Progenitor cell of endocrine pancreas (in vitro differentiated cells): ENCODE measurements around the gene CENPP. TPM values are rescaled to one million over a fixed set of nuclear protein-coding genes. Genes with fewer than 3 reads are reported as not detected.

Experiments used
- DNase-seq: peaks from one replicate; pipeline ENCODE4 v3.0.0; 2021; ENCODE audit warnings: low spot score; ENCODE audit not compliant: unreplicated experiment
- H3K27ac Mint-ChIP-seq: 2 replicates; pipeline ENCODE4 v1.8.0; 2021; ENCODE audit warnings: mild to moderate bottlenecking, moderate library complexity, mixed read lengths
- H3K27me3 Mint-ChIP-seq: 2 replicates; pipeline ENCODE4 v1.8.0; 2021; ENCODE audit warnings: mixed read lengths
- H3K36me3 Mint-ChIP-seq: 2 replicates; pipeline ENCODE4 v1.8.0; 2022; ENCODE audit warnings: mixed read lengths; ENCODE audit not compliant: insufficient read depth
- H3K4me1 Mint-ChIP-seq: 2 replicates; pipeline ENCODE4 v1.8.0; 2021; ENCODE audit warnings: low read depth, mixed read lengths
- H3K4me3 Mint-ChIP-seq: 2 replicates; pipeline ENCODE4 v1.8.0; 2021; ENCODE audit warnings: low read depth, mild to moderate bottlenecking, moderate library complexity, mixed read lengths
- H3K9me3 Mint-ChIP-seq: 2 replicates; pipeline ENCODE4 v1.8.0; 2021; ENCODE audit warnings: low read depth, mixed read lengths
- total RNA-seq: library from RNA; stranded (reverse); gene quantifications from 2 replicates; pipeline ENCODE4 v1.2.1, GENCODE V29; 2021
- TF ChIP-seq, protein P1 (sequence below): fragments of 200-600 bp; sonication (generic); IDR thresholded peaks from one replicate; pipeline ENCODE4 v1.5.0; 2021; ENCODE audit warnings: antibody characterized with exemption, mild to moderate bottlenecking; ENCODE audit not compliant: unreplicated experiment

Gene CENPP
- total RNA-seq, 1 donor from 2014 or later = 5.0 TPM

DNA sequence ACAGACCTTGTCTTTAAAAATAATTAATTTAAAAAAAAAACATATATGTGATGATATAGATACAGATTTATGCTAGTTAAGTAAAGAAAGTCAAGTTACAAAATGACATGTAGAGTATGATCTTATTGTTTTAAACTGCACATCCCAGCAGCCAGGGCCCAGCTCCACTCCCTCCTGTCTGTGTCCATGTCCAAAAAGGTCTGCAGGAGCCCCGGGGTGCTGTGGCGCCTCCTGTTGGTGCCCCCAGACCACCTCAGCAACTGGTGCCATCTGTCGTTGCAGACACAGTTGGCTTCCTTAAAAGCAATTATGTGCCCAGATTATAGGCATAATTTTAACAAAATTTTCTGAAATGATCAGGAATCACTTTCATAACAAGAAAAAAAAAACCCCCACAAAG, 310.9 kb downstream of the CENPP start:
- no peak overlapping the region for H3K27ac Mint-ChIP-seq
- no peak overlapping the region for H3K4me3 Mint-ChIP-seq
- no peak for DNase-seq
- TF ChIP-seq, protein P1, sequence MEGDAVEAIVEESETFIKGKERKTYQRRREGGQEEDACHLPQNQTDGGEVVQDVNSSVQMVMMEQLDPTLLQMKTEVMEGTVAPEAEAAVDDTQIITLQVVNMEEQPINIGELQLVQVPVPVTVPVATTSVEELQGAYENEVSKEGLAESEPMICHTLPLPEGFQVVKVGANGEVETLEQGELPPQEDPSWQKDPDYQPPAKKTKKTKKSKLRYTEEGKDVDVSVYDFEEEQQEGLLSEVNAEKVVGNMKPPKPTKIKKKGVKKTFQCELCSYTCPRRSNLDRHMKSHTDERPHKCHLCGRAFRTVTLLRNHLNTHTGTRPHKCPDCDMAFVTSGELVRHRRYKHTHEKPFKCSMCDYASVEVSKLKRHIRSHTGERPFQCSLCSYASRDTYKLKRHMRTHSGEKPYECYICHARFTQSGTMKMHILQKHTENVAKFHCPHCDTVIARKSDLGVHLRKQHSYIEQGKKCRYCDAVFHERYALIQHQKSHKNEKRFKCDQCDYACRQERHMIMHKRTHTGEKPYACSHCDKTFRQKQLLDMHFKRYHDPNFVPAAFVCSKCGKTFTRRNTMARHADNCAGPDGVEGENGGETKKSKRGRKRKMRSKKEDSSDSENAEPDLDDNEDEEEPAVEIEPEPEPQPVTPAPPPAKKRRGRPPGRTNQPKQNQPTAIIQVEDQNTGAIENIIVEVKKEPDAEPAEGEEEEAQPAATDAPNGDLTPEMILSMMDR = no peak
- no peaks in the 10 kb centered on the region for H3K9me3 Mint-ChIP-seq
- peaks cover 13% of the 10 kb centered on the region for H3K36me3 Mint-ChIP-seq
- H3K4me1 Mint-ChIP-seq = no peaks in the 10 kb centered on the region
- no peaks in the 10 kb centered on the region for H3K27me3 Mint-ChIP-seq

DNA sequence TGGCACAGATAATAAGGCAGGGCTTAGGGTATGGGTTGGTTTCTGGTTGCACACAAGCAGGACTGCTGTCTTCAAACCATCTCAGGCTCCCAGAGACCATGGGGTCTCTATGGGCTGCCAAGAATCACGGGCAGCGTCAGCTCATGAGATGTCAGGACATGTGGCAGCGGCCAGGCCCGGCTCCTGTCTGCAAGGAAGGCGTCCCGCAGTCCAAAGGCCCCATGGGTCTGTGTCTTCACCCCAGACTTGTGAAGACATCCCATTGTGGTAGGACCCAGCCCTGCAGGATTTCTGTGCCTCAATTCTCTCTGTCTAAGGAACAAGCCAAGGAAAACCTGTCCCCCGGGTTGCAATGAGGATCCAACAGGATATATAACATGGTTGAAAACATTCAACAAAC, 311.6 kb downstream of the CENPP start:
- no peaks in the 10 kb centered on the region for H3K27me3 Mint-ChIP-seq
- no peak for DNase-seq
- H3K4me1 Mint-ChIP-seq = no peaks in the 10 kb centered on the region

DNA sequence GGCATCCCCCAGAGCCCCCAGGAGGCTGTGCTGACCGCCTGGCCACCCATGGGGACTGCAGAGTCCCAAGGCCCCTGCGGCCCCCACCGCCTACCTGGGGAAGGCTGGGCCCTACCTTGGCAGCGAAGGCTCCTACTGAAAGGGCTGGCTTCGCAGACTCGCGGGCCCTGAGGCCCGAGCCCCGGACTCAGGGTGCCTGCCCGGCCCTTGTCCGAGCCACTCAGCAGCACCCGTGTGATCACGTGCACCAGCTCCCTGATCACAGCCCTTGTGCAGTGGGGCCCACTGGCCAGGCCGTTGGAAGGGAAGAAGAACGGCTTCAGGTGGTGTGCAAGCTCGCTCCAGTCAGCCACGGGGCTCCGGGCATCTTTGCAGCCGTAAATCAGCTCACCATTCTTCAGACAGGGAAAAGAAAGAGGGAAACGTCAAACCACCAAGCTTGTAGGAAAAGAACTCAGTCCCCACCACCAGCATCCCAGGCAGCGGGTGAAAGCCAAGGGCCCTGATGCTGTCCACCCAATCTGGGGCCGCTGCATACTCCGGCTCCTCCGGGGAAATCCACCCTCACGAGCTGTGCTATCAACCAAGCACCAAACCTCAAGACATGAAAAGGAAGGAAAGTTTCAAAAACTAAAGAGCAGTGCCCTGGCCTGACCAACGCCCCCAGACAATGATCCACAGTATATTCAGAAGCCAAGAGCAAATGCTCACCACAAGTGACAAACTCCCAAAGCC, 312.3 kb downstream of the CENPP start:
- Mint-ChIP-seq H3K4me1 (no peaks in the 10 kb centered on the region), H3K27me3 (no peaks in the 10 kb centered on the region), H3K27ac (no peak overlapping the region), H3K4me3 (no peak overlapping the region), H3K36me3 (peaks cover 10% of the 10 kb centered on the region), H3K9me3 (no peaks in the 10 kb centered on the region)
- TF ChIP-seq, protein P1 = no peak
- no peak for DNase-seq

More for the DNA sequence above, 311.6 kb downstream of the CENPP start:
- Mint-ChIP-seq H3K9me3 (no peaks in the 10 kb centered on the region), H3K27ac (no peak overlapping the region), H3K36me3 (peaks cover 10% of the 10 kb centered on the region), H3K4me3 (no peak overlapping the region)
- TF ChIP-seq, protein P1 = no peak

DNA sequence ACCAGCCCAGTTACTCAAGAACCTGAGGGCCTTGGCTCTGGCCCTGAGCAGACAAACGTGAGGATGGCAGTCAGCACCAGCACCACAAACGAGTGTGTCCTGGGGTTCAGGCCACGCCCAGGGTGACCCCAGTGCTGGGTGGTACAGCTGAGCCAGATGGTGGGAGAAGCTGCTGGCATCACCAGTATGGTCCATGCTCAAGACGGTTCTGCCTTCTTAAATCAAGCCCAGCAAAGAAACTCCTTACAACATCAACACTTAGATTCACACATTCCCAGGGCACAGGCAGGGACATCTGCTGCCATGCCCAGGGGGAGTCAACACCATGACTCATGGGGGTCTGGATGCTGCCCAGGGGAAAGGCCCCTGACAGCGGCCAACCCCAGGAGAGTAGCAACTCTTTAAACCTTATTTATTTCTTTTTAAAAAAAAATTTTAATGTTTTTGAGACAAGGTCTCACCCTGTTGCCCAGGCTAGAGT, 312.9 kb downstream of the CENPP start:
- no peak overlapping the region for H3K4me3 Mint-ChIP-seq

DNA sequence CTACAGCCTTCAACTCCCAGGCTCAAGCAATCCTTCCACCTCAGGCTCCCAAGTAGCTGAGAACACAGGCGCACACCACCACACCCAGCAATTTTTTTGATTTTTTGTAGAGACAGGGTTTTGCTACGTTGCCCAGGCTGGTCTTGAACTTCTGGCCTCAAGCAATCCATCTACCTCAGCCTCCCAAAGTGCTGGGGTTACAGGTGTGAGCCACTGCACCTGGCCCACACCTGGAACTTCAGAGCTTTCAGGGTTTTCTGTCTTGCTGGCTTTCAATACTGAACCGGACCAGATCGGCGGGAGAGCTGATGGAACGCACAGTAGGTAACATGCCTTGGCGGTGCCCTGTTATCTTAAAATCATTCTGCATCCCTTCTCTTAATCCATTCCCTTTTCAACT, 313.4 kb downstream of the CENPP start:
- Mint-ChIP-seq H3K27ac (no peak overlapping the region), H3K27me3 (no peaks in the 10 kb centered on the region), H3K4me3 (no peak overlapping the region), H3K4me1 (no peaks in the 10 kb centered on the region), H3K9me3 (no peaks in the 10 kb centered on the region), H3K36me3 (peaks cover 10% of the 10 kb centered on the region)
- no peak for DNase-seq
- TF ChIP-seq, protein P1 = no peak

More for the DNA sequence above, 312.9 kb downstream of the CENPP start:
- no peaks in the 10 kb centered on the region for H3K27me3 Mint-ChIP-seq
- H3K36me3 Mint-ChIP-seq = peaks cover 10% of the 10 kb centered on the region
- TF ChIP-seq, protein P1 = no peak
- DNase-seq = no peak
- no peaks in the 10 kb centered on the region for H3K4me1 Mint-ChIP-seq
- no peak overlapping the region for H3K27ac Mint-ChIP-seq
- no peaks in the 10 kb centered on the region for H3K9me3 Mint-ChIP-seq
